Thoracic aorta (tissue), 2 donors: ENCODE measurements around the gene GPR33. TPM values are rescaled to one million over a fixed set of nuclear protein-coding genes. Genes with fewer than 3 reads are reported as not detected.

ENCODE experiments used
- ATAC-seq: fragments of 150-250 bp; one replicate; pipeline ENCODE4 v1.8.0; 2017; ENCODE audit warnings: low read depth; ENCODE audit not compliant: insufficient number of reproducible peaks, low FRiP score
- DNase-seq: peaks from one replicate; pipeline ENCODE4 v3.0.0-alpha.2; 2020; ENCODE audit warnings: low spot score
- H3K27ac ChIP-seq, 2 donors: fragments of 200-600 bp; sonication (generic); 1 replicate in 1 of 2; 2 replicates in 1 of 2; pipeline ENCODE4 v1.5.1; 2016; ENCODE audit warnings: mild to moderate bottlenecking in 2 of 2, moderate library complexity in 2 of 2
- H3K27me3 ChIP-seq: fragments of 200-600 bp; sonication (generic); replicated peaks from 2 replicates; pipeline ENCODE4 v1.6.0; 2016; ENCODE audit warnings: mild to moderate bottlenecking; ENCODE audit not compliant: insufficient read depth
- H3K36me3 ChIP-seq: fragments of 200-600 bp; sonication (generic); one replicate; pipeline ENCODE4 v1.5.1; 2016
- H3K4me1 ChIP-seq, 2 donors: fragments of 200-600 bp; sonication (generic); 1 replicate in 1 of 2; 2 replicates in 1 of 2; pipeline versions ENCODE4 v1.5.1 to v1.6.0; 2016; ENCODE audit warnings: low read depth in 2 of 2, mild to moderate bottlenecking in 1 of 2; ENCODE audit not compliant: control insufficient read depth in 1 of 2
- H3K4me3 ChIP-seq: fragments of 200-600 bp; sonication (generic); 2 replicates; pipeline ENCODE4 v1.5.1; 2016; ENCODE audit warnings: mild to moderate bottlenecking
- H3K9me3 ChIP-seq: fragments of 200-600 bp; sonication (generic); 2 replicates; pipeline ENCODE4 v1.5.1; 2016
- total RNA-seq, 2 donors: library from RNA; depleted of rRNA; stranded (reverse); fragments of >200 nt; gene quantifications; one replicate each; pipeline versions ENCODE4 v1.1.0 to v1.2.3, GENCODE V29; 2016
- TF ChIP-seq, protein P1 (sequence below): fragments of 200-600 bp; sonication (generic); IDR thresholded peaks from one replicate; pipeline ENCODE4 v1.5.1; 2019; ENCODE audit warnings: antibody characterized with exemption

Gene GPR33
- total RNA-seq, 2 donors from 2014 or later, result not detected

DNA sequence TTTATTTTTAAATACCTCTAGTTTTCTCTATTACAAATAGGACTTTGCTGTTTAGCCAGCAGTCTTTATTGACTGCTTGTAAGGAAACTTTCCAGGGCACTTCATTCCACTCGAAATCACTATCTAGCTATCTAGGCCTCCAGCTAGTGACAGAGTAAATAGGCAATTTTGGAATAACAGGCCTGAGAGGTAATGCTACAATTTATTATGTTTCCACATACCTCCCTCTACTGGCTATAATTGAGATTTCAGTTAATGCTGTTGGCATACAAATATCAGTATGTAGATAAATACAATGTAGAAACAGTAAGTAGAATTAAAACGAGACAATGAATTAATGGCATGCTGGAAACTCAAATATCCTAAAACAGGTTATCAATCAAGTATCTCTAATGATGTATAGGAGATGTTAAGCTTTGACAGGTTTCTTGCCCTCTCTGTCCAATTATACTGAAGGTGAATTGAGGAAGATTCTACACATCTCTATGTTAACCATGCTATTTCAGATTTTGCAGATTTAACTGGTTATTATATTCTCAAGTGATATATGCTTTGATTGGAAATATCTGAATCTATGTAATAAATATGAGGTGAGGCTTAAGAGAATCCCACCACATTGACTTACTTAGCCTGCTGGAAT, 37.7 kb downstream of the GPR33 start:
- H3K9me3 ChIP-seq, result no peaks in the 10 kb centered on the region
- H3K4me1 ChIP-seq, result peaks cover 0 to 5% of the 10 kb centered on the region in 2 donors
- TF ChIP-seq, protein P1, sequence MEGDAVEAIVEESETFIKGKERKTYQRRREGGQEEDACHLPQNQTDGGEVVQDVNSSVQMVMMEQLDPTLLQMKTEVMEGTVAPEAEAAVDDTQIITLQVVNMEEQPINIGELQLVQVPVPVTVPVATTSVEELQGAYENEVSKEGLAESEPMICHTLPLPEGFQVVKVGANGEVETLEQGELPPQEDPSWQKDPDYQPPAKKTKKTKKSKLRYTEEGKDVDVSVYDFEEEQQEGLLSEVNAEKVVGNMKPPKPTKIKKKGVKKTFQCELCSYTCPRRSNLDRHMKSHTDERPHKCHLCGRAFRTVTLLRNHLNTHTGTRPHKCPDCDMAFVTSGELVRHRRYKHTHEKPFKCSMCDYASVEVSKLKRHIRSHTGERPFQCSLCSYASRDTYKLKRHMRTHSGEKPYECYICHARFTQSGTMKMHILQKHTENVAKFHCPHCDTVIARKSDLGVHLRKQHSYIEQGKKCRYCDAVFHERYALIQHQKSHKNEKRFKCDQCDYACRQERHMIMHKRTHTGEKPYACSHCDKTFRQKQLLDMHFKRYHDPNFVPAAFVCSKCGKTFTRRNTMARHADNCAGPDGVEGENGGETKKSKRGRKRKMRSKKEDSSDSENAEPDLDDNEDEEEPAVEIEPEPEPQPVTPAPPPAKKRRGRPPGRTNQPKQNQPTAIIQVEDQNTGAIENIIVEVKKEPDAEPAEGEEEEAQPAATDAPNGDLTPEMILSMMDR, result peak; percentile 63
- peak; percentile 50 for ATAC-seq
- DNase-seq, result no peak
- no peak overlapping the region for H3K27ac ChIP-seq
- H3K27me3 ChIP-seq, result no peaks in the 10 kb centered on the region
- H3K36me3 ChIP-seq, result peaks cover 8% of the 10 kb centered on the region
- no peak overlapping the region for H3K4me3 ChIP-seq

DNA sequence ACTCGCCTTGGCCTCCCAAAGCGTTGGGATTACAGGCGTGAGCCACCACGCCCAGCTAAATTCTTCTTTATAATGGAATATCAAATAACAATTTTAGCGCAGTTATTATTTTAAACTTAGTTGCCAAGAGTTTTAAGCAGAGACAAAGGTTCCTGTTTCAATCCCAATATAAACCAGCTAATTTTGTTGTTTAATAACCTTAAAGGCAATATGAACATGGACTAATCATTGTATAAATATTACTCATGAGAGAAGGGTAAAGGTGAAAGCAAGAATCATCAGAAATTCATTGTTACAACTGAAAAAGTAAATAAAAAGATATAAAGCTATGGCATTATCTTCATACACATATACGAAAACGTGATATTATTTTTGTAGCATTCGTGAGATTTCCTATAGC, 38.7 kb downstream of the GPR33 start:
- ATAC-seq, result no peak
- DNase-seq, result no peak
- TF ChIP-seq, protein P1, result no peak
- H3K27ac ChIP-seq, result no peak overlapping the region
- H3K27me3 ChIP-seq, result no peaks in the 10 kb centered on the region
- H3K4me3 ChIP-seq, result no peak overlapping the region
- H3K9me3 ChIP-seq, result no peaks in the 10 kb centered on the region
- H3K36me3 ChIP-seq, result peaks cover 8% of the 10 kb centered on the region
- peaks cover 0 to 2% of the 10 kb centered on the region in 2 donors for H3K4me1 ChIP-seq

DNA sequence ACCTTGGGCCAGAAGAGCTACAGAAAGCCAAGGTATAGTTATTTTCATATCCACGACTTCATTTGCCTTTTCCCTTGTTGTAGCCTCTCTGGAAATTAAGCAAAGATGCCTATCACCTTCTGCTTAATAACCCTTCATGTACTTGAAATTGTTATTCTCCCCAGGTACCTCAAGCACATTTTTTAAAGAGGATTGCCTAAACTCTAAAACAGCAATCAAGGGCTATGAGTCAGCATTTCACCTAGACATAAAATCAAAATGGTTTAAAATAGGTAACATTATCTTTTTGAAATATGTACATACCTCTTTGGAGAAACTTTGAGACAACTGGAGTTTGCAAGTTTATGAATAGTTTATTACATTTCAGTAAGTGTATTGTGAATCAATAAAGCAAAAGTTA, 42.1 kb downstream of the GPR33 start:
- TF ChIP-seq, protein P1, result no peak
- no peaks in the 10 kb centered on the region for H3K9me3 ChIP-seq
- no peak for ATAC-seq
- peaks cover 3 to 16% of the 10 kb centered on the region in 2 donors for H3K4me1 ChIP-seq
- no peak for DNase-seq
- no peaks in the 10 kb centered on the region for H3K27me3 ChIP-seq
- H3K27ac ChIP-seq, result no peak overlapping the region
- no peak overlapping the region for H3K4me3 ChIP-seq
- H3K36me3 ChIP-seq, result no peaks in the 10 kb centered on the region

DNA sequence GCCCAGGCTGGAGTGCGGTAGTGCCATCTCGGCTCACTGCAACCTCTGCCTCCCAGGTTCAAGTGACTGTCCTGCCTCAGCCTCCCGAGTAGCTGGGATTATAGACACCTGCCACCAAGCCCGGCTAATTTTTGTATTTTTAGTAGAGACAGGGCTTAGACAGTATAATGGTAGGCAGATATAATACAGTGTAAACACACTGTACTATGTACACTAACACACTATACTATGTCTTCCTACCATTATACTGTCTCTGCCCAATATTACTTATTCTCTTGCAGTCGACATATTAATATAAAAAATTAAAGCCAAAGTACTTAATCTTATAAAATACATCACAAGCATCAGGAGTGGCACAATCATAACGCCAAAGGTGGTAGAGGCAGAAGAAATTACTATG, 45.6 kb downstream of the GPR33 start:
- Histone ChIP-seq H3K4me3 (no peak overlapping the region), H3K27me3 (no peaks in the 10 kb centered on the region), H3K36me3 (no peaks in the 10 kb centered on the region), H3K9me3 (no peaks in the 10 kb centered on the region), H3K27ac (peak overlapping the region; percentile 35 to 59), H3K4me1 (peaks cover 3 to 25% of the 10 kb centered on the region in 2 donors)
- TF ChIP-seq, protein P1, result no peak
- no peak for ATAC-seq
- no peak for DNase-seq

DNA sequence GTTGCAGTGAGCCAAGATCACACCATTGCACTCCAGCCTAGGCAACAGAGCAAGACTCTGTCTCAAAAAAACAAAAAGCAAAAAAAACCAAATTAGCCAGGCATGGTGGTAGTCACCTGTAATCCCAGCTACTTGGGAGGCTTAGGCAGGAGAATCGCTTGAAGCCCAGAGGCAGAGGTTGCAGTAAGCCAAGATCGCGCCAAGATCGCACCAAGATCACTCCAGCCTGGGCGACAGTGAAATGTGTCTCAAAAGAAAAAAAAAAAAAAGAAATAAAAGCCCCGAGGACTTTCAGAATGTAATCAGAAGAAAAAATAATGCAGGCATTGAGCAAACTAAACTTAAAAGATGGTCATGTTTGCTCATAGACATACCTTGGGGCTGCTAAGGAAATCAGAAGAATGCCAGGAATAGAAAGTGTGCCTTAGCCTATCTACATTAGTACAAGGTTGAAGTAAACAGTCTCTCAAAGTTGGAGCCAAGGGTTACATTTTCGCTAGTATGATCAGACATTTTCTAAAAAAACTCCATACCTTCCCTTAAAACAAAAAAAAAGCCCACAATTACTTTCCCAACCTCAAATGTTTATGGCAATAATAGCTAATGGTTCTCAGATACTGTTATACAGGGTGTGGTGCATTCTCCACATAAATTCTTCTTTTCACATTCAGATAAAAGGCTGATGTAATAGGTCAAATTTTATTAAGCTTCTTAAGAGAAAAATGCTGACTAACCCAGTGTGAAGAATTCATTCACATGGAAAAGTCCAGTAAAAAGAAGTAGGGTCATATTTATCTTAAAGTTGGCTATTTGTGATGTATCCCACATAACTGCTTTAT, 46.3 kb downstream of the GPR33 start:
- Histone ChIP-seq H3K4me1 (peaks cover 3 to 25% of the 10 kb centered on the region in 2 donors), H3K27ac (peak overlapping the region; percentile 35 to 59), H3K36me3 (no peaks in the 10 kb centered on the region), H3K9me3 (no peaks in the 10 kb centered on the region), H3K4me3 (peak overlapping the region; percentile 12), H3K27me3 (no peaks in the 10 kb centered on the region)
- TF ChIP-seq, protein P1, result no peak
- DNase-seq (no peak), ATAC-seq (no peak)
